HepG2 (cell line): ENCODE measurements around the gene CRLF1. TPM values are rescaled to one million over a fixed set of nuclear protein-coding genes. Genes with fewer than 3 reads are reported as not detected.

Experiments
- ATF7-NPFF ChIP-seq: sonication (generic); formaldehyde crosslinking; IDR thresholded peaks from 2 replicates; pipeline ENCODE4 v1.8.1; 2023; ENCODE audit warnings: mild to moderate bottlenecking, low read depth, missing genetic modification reagents, moderate library complexity
- CENPT ChIP-seq: sonication (generic); formaldehyde crosslinking; IDR thresholded peaks from 2 replicates; pipeline ENCODE4 v1.8.0; 2022; ENCODE audit warnings: low read depth, mild to moderate bottlenecking, moderate library complexity, missing genetic modification reagents
- HNF4G ChIP-seq, 2 experiments: sonication (generic) in 1 of 2; formaldehyde crosslinking in 1 of 2; IDR thresholded peaks; 2 replicates each; pipeline versions ENCODE4 v1.4.0 to v1.6.1; 2011 to 2020; ENCODE audit warnings: borderline replicate concordance in 2 of 2, low read depth in 2 of 2, mild to moderate bottlenecking in 2 of 2, low read length in 1 of 2, missing genetic modification reagents in 1 of 2, moderate library complexity in 1 of 2
- HNRNPLL ChIP-seq: fragments of 200-400 bp; formaldehyde crosslinking; IDR thresholded peaks from 2 replicates; pipeline ENCODE4 v1.6.1; 2017; ENCODE audit warnings: mild to moderate bottlenecking, low read depth, low read length; ENCODE audit not compliant: poor library complexity, severe bottlenecking
- HNRNPUL1 ChIP-seq: fragments of 200-400 bp; formaldehyde crosslinking; IDR thresholded peaks from 2 replicates; pipeline ENCODE4 v1.6.1; 2017; ENCODE audit warnings: low read depth, mild to moderate bottlenecking, low read length, moderate library complexity
- KDM1A ChIP-seq: IDR thresholded peaks from 2 replicates; pipeline ENCODE4 v1.6.1; 2016; ENCODE audit warnings: missing compliant biosample characterization
- NPAS2 ChIP-seq: sonication (generic); formaldehyde crosslinking; IDR thresholded peaks from 2 replicates; pipeline ENCODE4 v1.8.0; 2022; ENCODE audit warnings: mild to moderate bottlenecking, missing genetic modification reagents, borderline replicate concordance
- RBM39 ChIP-seq: fragments of 200-400 bp; formaldehyde crosslinking; IDR thresholded peaks from one replicate; pipeline ENCODE4 v1.6.1; 2018; ENCODE audit warnings: antibody characterized with exemption, mild to moderate bottlenecking, low read depth, low read length; ENCODE audit not compliant: poor library complexity, severe bottlenecking
- TBP ChIP-seq: sonication (generic); formaldehyde crosslinking; IDR thresholded peaks from 2 replicates; pipeline ENCODE4 v1.5.0; 2020; ENCODE audit warnings: missing genetic modification reagents
- ZBTB42 ChIP-seq: sonication (generic); formaldehyde crosslinking; IDR thresholded peaks from 2 replicates; pipeline ENCODE4 v1.5.0; 2020; ENCODE audit warnings: mild to moderate bottlenecking, missing genetic modification reagents
- ZBTB8A ChIP-seq: sonication (generic); formaldehyde crosslinking; IDR thresholded peaks from 2 replicates; pipeline ENCODE4 v1.4.0; 2020; ENCODE audit warnings: mild to moderate bottlenecking, low read depth, missing genetic modification reagents, borderline replicate concordance
- ZFP41 ChIP-seq: sonication (generic); formaldehyde crosslinking; IDR thresholded peaks from 2 replicates; pipeline ENCODE4 v1.4.0; 2020; ENCODE audit warnings: mild to moderate bottlenecking, missing genetic modification reagents, borderline replicate concordance
- ZNF251 ChIP-seq: sonication (generic); formaldehyde crosslinking; IDR thresholded peaks from 2 replicates; pipeline ENCODE4 v1.9.0; 2021; ENCODE audit warnings: mild to moderate bottlenecking, missing genetic modification reagents
- ZNF260 ChIP-seq: sonication (generic); formaldehyde crosslinking; IDR thresholded peaks from 2 replicates; pipeline ENCODE4 v1.4.0; 2020; ENCODE audit warnings: missing genetic modification reagents, low read depth, mild to moderate bottlenecking, borderline replicate concordance
- ZNF33B ChIP-seq: sonication (generic); formaldehyde crosslinking; IDR thresholded peaks from 2 replicates; pipeline ENCODE4 v1.5.1; 2020; ENCODE audit warnings: mild to moderate bottlenecking, missing genetic modification reagents
- polyA plus RNA-seq, 8 experiments: library from polyadenylated mRNA; depleted of rRNA in 3 of 8; stranded (reverse) in 7 of 8; unstranded in 1 of 8; fragments of >200 nt; fragmentation: Illumina TruSeq in 4 of 8; extraction: Trizol in 4 of 8; gene quantifications; 2 replicates each; pipeline versions ENCODE4 v1.2.1 to v1.2.3, GENCODE V29; 2011 to 2016; ENCODE audit warnings: low read depth in 4 of 8, missing spikeins in 1 of 8, mixed read lengths in 1 of 8; ENCODE audit not compliant: insufficient read depth in 1 of 8
- total RNA-seq, 5 experiments: library from RNA; depleted of rRNA; stranded (reverse); fragments of >200 nt; fragmentation: Illumina TruSeq; extraction: Trizol; gene quantifications; 2 replicates each; pipeline ENCODE4 v1.2.3, GENCODE V29; 2016; ENCODE audit warnings: low read depth in 1 of 5
- TF ChIP-seq, protein P1 (sequence below): sonication (generic); formaldehyde crosslinking; IDR thresholded peaks from 2 replicates; pipeline ENCODE4 v1.5.1; 2020; ENCODE audit warnings: missing genetic modification reagents, mild to moderate bottlenecking, borderline replicate concordance
- TF ChIP-seq, protein P2 (sequence below): conservative IDR thresholded peaks from 2 replicates; pipeline ENCODE4 v1.6.1; 2018; ENCODE audit warnings: missing genetic modification reagents
- TF ChIP-seq, protein P3 (sequence below): sonication (generic); formaldehyde crosslinking; IDR thresholded peaks from 2 replicates; pipeline ENCODE4 v1.8.0; 2022; ENCODE audit warnings: missing genetic modification reagents, mild to moderate bottlenecking, moderate library complexity, borderline replicate concordance
- TF ChIP-seq, protein P4 (sequence below): sonication (generic); formaldehyde crosslinking; IDR thresholded peaks from 2 replicates; pipeline ENCODE4 v1.4.0; 2020; ENCODE audit warnings: missing genetic modification reagents, borderline replicate concordance

CRLF1 gene
- total and polyA plus RNA-seq, 2 of the 13 experiments (the other 11 are each of a cell fraction or from before 2014, with no cell fraction given): 217 to 296 TPM

DNA sequence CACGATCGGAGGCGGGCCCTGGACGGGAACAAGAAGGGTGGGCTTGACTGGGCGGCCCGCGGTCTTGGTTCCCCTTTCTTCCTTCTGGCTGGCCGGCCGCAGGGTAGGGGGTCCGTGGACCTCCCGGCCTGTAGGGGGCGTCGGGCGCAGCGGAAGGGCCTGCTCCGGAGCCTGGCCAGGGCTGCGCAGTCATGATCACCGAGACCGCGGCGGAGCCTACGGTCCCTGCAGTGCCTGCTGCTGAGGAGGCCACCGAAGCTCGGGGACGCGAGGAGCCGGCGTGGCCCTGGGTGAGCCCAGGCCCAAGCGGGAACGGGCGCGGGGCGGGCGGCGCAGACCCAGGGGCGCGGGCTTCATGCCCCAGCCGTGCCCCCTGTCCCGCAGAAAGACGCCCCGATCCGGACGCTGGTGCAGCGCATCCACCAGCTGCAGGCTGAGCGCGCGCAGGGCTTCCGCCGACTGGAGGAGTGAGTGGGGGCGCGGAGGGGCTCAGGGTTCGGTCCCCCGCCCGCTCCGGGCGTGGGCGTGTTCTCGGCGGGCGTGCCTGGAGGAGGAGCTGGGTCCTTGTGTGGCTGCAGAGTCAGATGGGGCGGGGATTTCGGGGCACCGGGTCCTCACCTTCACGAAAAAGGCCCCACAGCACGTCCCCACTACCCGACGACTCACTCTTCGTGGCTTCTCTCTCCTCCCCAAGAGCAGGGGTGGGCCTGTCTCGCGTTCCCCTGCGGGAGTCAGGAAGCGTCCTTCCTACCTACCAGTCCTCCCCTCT is 17.8 kb downstream of the CRLF1 start, which contains the start of gene REX1BD (continued):
- TF ChIP-seq, protein P1, sequence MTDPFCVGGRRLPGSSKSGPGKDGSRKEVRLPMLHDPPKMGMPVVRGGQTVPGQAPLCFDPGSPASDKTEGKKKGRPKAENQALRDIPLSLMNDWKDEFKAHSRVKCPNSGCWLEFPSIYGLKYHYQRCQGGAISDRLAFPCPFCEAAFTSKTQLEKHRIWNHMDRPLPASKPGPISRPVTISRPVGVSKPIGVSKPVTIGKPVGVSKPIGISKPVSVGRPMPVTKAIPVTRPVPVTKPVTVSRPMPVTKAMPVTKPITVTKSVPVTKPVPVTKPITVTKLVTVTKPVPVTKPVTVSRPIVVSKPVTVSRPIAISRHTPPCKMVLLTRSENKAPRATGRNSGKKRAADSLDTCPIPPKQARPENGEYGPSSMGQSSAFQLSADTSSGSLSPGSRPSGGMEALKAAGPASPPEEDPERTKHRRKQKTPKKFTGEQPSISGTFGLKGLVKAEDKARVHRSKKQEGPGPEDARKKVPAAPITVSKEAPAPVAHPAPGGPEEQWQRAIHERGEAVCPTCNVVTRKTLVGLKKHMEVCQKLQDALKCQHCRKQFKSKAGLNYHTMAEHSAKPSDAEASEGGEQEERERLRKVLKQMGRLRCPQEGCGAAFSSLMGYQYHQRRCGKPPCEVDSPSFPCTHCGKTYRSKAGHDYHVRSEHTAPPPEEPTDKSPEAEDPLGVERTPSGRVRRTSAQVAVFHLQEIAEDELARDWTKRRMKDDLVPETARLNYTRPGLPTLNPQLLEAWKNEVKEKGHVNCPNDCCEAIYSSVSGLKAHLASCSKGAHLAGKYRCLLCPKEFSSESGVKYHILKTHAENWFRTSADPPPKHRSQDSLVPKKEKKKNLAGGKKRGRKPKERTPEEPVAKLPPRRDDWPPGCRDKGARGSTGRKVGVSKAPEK: 0 out of 2 replicates have a peak, but pooled peaks have one; percentile 26
- TF ChIP-seq HNF4G (IDR thresholded peaks at IDR 0.05; ENCODE audit: borderline replicate concordance, low read depth, low read length): 0 out of 2 replicates have a peak, but pooled peaks have one; percentile 3
- 0 out of 2 replicates have a peak, but pooled peaks have one; percentile 24 for TF ChIP-seq HNF4G (CRISPR knock-in tag; IDR thresholded peaks at IDR 0.05; ENCODE audit: borderline replicate concordance, low read depth)
- TF ChIP-seq HNRNPLL: peak; percentile 84
- TF ChIP-seq, protein P2, sequence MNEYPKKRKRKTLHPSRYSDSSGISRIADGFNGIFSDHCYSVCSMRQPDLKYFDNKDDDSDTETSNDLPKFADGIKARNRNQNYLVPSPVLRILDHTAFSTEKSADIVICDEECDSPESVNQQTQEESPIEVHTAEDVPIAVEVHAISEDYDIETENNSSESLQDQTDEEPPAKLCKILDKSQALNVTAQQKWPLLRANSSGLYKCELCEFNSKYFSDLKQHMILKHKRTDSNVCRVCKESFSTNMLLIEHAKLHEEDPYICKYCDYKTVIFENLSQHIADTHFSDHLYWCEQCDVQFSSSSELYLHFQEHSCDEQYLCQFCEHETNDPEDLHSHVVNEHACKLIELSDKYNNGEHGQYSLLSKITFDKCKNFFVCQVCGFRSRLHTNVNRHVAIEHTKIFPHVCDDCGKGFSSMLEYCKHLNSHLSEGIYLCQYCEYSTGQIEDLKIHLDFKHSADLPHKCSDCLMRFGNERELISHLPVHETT (CRISPR knock-in tag): peak; percentile 71; the same call in 1 of the 2 replicates
- TF ChIP-seq ZNF33B (CRISPR knock-in tag): peak; percentile 65
- TF ChIP-seq ZNF251: 0 out of 2 replicates have a peak, but pooled peaks have one; percentile 81
- no peak for TF ChIP-seq ZFP41 (CRISPR knock-in tag)
- TF ChIP-seq, protein P3, sequence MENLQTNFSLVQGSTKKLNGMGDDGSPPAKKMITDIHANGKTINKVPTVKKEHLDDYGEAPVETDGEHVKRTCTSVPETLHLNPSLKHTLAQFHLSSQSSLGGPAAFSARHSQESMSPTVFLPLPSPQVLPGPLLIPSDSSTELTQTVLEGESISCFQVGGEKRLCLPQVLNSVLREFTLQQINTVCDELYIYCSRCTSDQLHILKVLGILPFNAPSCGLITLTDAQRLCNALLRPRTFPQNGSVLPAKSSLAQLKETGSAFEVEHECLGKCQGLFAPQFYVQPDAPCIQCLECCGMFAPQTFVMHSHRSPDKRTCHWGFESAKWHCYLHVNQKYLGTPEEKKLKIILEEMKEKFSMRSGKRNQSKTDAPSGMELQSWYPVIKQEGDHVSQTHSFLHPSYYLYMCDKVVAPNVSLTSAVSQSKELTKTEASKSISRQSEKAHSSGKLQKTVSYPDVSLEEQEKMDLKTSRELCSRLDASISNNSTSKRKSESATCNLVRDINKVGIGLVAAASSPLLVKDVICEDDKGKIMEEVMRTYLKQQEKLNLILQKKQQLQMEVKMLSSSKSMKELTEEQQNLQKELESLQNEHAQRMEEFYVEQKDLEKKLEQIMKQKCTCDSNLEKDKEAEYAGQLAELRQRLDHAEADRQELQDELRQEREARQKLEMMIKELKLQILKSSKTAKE (CRISPR knock-in tag): no peak
- TF ChIP-seq ATF7-NPFF (CRISPR knock-in tag): no peak
- TF ChIP-seq ZBTB8A: no peak; the same call in 1 of the 2 replicates
- no peak for TF ChIP-seq ZBTB42 (CRISPR knock-in tag)
- TF ChIP-seq HNRNPUL1: peak; percentile 41; the same call in 1 of the 2 replicates
- TF ChIP-seq KDM1A: peak; percentile 81
- TF ChIP-seq NPAS2 (CRISPR knock-in tag): no peak
- TF ChIP-seq, protein P4, sequence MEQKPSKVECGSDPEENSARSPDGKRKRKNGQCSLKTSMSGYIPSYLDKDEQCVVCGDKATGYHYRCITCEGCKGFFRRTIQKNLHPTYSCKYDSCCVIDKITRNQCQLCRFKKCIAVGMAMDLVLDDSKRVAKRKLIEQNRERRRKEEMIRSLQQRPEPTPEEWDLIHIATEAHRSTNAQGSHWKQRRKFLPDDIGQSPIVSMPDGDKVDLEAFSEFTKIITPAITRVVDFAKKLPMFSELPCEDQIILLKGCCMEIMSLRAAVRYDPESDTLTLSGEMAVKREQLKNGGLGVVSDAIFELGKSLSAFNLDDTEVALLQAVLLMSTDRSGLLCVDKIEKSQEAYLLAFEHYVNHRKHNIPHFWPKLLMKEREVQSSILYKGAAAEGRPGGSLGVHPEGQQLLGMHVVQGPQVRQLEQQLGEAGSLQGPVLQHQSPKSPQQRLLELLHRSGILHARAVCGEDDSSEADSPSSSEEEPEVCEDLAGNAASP (CRISPR knock-in tag): peak; percentile 80; the same call in 1 of the 2 replicates
- peak; percentile 91 for TF ChIP-seq RBM39
- TF ChIP-seq ZNF260: 0 out of 2 replicates have a peak, but pooled peaks have one; percentile 66
- no peak for TF ChIP-seq TBP
- TF ChIP-seq CENPT (CRISPR knock-in tag): no peak
